Hindlimb muscle (tissue), 1 donor: ENCODE data around the gene LHFPL6. TPM values are rescaled to one million over a fixed set of nuclear protein-coding genes. Genes with fewer than 3 reads are reported as not detected.
A peak's percentile ranks its signal among the peaks of the same experiment; 100 is the strongest.

Experiments used
- DNase-seq: peaks from one replicate; pipeline ENCODE4 v3.0.0-alpha.2; 2013
- polyA plus RNA-seq: library from polyadenylated mRNA; unstranded; fragments of 120-200 nt; gene quantifications from one replicate; pipeline ENCODE4 v1.2.1, GENCODE V29; 2013; ENCODE audit not compliant: insufficient read length

Gene LHFPL6
- polyA plus RNA-seq, 1 donor = 71.0 TPM

- DNase-seq = no peak
Measured at GRCh38 chr13:39410096-39410901, 192.7 kb downstream of the LHFPL6 start.

DNA sequence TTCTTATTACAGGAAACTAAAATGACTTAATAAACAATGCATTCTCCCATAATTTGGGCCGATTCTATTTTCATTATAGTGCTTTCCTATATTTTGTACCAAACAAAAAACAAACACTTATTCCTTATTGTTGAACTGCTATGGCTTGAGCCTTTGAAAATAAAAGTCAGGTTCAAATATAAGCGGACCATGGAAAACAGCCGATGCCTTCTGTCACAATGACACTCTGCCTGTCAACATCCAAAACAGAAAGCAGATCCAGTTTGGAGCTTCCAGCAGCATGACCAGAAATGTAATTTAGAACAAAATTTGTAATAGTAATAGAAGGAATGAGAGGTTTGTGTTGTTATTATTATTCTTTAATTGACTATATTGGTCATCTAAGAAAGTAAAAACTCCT is 194.5 kb downstream of the LHFPL6 start:
- no peak for DNase-seq

- no peak for DNase-seq
Measured at GRCh38 chr13:39407786-39408185, 195.2 kb downstream of the LHFPL6 start.

DNA sequence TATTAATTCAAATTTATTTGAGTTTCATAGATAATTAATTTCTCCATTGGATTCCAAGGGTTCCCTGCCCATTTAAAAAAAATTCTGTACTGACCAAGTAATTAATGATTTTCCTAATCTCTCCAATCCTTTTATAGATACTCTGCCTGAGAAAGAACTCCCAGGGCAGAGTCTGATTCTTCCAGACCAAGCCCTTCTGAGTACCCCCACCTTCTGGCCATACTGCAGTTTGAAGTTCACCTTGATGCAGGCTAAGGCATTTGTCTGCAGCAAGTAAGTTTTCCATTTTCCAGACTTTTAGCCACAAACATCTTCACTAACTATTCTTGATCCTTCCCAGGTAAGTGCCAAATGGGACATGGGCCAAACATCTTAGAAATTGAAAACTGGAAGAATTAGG is 195.9 kb downstream of the LHFPL6 start:
- DNase-seq = no peak

DNA sequence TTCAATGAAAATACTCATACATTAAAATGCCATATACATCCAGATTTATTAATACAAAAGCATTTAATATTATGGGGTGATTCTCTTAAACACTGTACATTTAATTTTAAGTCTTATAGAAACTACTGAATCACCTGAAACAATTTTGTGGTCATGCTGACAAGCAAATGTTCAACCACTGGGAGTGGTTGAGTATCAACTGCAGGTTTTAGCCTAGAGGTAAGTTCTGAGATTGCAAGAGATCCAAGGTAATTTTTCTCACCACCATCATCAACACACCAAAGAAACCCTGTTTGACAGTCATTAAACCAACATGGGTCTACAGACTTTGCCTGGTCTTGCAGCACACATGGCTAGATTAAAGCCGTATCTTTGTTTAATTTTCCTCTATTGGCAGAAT is 196.3 kb downstream of the LHFPL6 start:
- DNase-seq = no peak

DNA sequence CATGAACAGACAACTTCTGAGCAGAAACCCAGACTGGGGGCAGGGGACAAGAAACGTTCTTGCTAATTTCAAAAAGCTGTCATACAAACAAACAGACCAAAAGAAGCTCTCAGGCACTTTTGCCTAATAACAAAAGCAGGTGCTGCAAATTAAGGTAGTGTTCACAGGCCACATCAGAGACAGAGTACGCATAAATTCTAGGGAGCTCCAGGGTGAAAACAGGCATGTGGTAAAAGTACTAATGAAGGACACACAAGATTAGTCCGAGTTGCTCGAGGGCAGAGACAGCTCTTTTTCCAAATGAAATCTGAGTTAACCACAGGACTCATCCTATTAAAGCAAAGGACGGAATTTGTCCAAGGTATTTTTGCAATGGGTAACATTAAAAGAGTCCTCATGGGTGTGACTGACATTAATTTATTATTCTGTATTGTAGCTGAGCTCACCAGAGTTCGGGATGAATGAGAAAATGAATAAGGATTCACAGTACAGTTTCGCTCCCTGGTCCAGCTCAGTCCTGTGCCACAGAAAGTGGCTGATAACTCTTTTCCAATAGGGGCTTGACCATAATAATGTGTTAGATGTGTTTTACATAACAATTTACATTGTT is 197.3 kb downstream of the LHFPL6 start:
- DNase-seq = no peak

GRCh38 chr13:39405107-39405506 is 197.9 kb downstream of the LHFPL6 start:
- DNase-seq = no peak

GRCh38 chr13:39403106-39403505 is 199.9 kb downstream of the LHFPL6 start:
- DNase-seq = no peak

GRCh38 chr13:39402221-39402970 is 200.6 kb downstream of the LHFPL6 start:
- DNase-seq = no peak

DNA sequence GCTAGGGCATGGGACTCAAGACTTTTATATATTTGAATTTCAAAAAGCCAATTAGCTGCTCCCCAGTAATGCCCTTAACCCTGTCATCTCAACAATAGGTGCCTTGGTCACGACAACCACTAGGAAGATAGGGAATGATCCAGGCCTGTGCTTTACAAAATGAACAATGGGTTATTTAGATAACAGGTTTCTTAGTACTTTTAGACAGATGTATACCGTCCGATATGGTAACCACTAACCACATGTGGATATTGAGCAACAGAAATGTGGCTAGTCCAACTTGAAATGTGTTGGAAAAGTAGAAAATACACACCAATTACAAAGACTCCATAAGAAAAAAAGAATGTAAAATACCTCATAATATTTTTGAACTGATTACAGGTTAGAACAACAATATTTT is 201.2 kb downstream of the LHFPL6 start:
- no peak for DNase-seq

GRCh38 chr13:39401046-39401705 is 201.8 kb downstream of the LHFPL6 start:
- no peak for DNase-seq

- DNase-seq = no peak
Measured at GRCh38 chr13:39399102-39399501, 203.9 kb downstream of the LHFPL6 start.

- DNase-seq = peak; percentile 78
Measured at GRCh38 chr13:39397896-39398265, 205.1 kb downstream of the LHFPL6 start.

DNA sequence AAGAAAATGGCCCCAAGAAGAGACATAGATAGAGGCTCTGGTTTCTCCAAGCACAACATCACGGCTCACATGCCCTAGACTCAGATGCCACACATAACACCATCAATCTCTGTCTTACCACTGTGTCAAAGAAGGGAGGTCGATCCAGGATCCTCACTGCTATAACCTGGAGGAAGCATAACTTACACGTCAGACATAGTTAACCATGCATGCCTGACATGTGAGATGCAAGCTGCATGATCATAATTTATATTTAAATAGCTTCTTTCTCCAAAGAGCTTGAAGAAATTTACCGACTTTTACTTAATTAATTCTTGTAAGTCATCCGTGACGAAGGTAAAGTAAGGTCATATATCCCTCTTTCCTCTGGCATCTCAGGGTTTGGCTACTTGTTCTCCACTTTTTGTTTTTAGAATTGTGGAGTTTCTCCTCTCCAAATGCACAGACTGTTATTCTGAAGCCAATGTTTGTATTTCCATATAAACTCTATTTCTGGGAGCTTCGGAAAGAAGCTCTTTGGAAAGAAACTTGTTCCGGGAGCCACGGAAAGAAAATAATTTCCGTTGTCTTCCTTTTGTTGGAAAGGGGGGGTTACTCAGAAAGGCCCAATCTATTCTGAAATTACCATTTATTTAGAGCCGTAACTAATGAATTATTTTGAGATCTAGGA is 205.6 kb downstream of the LHFPL6 start:
- peak; percentile 65 for DNase-seq

- no peak for DNase-seq
Measured at GRCh38 chr13:39394796-39395678, 208.0 kb downstream of the LHFPL6 start.

DNA sequence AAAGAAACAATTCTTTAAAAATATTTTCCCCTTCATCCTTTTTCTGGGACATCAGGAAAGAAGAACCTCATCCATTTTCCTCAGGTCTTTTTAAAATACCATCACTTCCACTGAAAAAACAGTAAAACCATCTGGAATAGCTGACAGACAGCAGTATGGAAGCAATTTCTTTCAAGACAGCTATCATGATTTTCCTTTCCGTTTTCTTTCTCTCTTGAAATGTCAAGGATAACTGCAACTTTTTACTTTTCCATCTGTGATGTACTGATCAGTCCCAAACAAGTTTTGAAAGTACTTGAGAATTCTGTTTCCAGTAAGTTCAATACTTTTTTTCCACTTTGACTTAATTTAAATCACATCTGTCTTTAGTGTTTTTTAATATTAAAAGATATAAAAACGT is 211.2 kb downstream of the LHFPL6 start:
- DNase-seq = no peak

- no peak for DNase-seq
Measured at GRCh38 chr13:39389013-39389412, 214.0 kb downstream of the LHFPL6 start.

- no peak for DNase-seq
Measured at GRCh38 chr13:39385621-39386231, 217.3 kb downstream of the LHFPL6 start.

DNA sequence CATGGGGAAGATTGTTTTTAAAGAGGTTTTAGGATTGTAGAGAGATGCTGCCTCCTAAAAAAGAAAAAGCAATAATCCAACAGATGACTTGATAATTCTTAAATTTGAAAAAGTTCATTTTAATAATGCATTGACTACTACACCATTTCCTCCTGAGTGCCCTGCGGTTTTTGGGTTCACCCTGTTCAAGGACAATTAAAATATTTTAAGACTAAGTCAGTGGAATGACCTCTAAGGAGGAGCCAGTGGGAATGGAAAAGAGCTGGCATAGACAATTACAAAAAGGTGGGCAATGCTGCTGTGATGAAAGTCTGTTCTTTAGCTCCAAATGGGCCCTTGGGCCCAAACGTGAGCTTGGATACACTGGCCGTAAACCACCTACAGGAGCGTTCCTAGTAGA is 217.8 kb downstream of the LHFPL6 start:
- no peak for DNase-seq

- no peak for DNase-seq
Measured at GRCh38 chr13:39381456-39381855, 221.5 kb downstream of the LHFPL6 start.
